H1 (cell line): ENCODE data around the gene CCR2. TPM values are rescaled to one million over a fixed set of nuclear protein-coding genes. Genes with fewer than 3 reads are reported as not detected.

Experiments used
- CTCF ChIA-PET: fragments of 300-600 bp; sonication (Branson Sonifier 250); formaldehyde crosslinking; loops from one replicate; lab custom pipeline; 2021; ENCODE audit not compliant: partially characterized antibody; lab: Charles Lee
- POLR2A ChIA-PET: fragments of 300-600 bp; sonication (Branson Sonifier 250); formaldehyde crosslinking; loops from one replicate; lab custom pipeline; 2021; ENCODE audit warnings: inconsistent platforms; ENCODE audit not compliant: partially characterized antibody; lab: Charles Lee
- DNase-seq, 2 experiments: peaks; one replicate each; pipeline versions ENCODE4 v3.0.0 to v3.0.0-alpha.2; 2010 to 2022; ENCODE audit warnings: low spot score in 2 of 2, low read depth in 1 of 2, mixed read lengths in 1 of 2
- FAIRE-seq: peaks from 2 replicates; lab custom pipeline; 2011; peaks lifted over from hg19 to GRCh38; lab: Jason Lieb, UNC
- H2AFZ ChIP-seq: 2 replicates; pipeline ENCODE4 v1.8.1; 2012; ENCODE audit warnings: low read length, inconsistent platforms
- H2AK5ac ChIP-seq: 2 replicates; pipeline ENCODE4 v1.6.1; 2013; ENCODE audit warnings: low read depth, low read length
- H2BK120ac ChIP-seq: replicated peaks from 2 replicates; pipeline ENCODE3; 2013; ENCODE audit warnings: low read depth, low read length, inconsistent platforms
- H2BK12ac ChIP-seq: 2 replicates; pipeline ENCODE4 v1.6.1; 2013; ENCODE audit warnings: low read depth, low read length
- H2BK15ac ChIP-seq: 2 replicates; pipeline ENCODE4 v1.6.1; 2013; ENCODE audit warnings: low read length
- H2BK20ac ChIP-seq: 2 replicates; pipeline ENCODE4 v1.6.1; 2013; ENCODE audit warnings: low read length
- H2BK5ac ChIP-seq: 2 replicates; pipeline ENCODE4 v1.6.1; 2013; ENCODE audit warnings: low read depth, low read length
- H3K14ac ChIP-seq: 2 replicates; pipeline ENCODE4 v1.6.1; 2013; ENCODE audit warnings: inconsistent platforms; ENCODE audit not compliant: insufficient read length
- H3K18ac ChIP-seq: 2 replicates; pipeline ENCODE4 v1.6.1; 2013; ENCODE audit warnings: low read length; ENCODE audit errors: extremely low read depth
- H3K23ac ChIP-seq: 2 replicates; pipeline ENCODE4 v1.6.1; 2013; ENCODE audit warnings: inconsistent platforms; ENCODE audit not compliant: insufficient read length
- H3K23me2 ChIP-seq: 2 replicates; pipeline ENCODE4 v1.6.1; 2013; ENCODE audit warnings: low read depth, low read length
- H3K27ac ChIP-seq: 2 replicates; pipeline ENCODE4 v1.6.1; 2011; ENCODE audit warnings: low read depth, low read length, inconsistent platforms
- H3K27me3 ChIP-seq, 4 experiments: replicated peaks in 1 of 4; 1 replicate in 1 of 4; 2 replicates in 3 of 4; pipeline versions ENCODE4 v1.6.1 to v1.8.1; 2011 to 2013; ENCODE audit warnings: low read length in 3 of 4, mild to moderate bottlenecking in 3 of 4, inconsistent platforms in 2 of 4, mixed read lengths in 2 of 4, moderate library complexity in 1 of 4; ENCODE audit not compliant: control insufficient read depth in 3 of 4, insufficient read depth in 3 of 4; ENCODE audit errors: extremely low read depth in 1 of 4
- H3K36me3 ChIP-seq, 4 experiments: 2 replicates each; pipeline versions ENCODE4 v1.6.1 to v1.8.1; 2011 to 2013; ENCODE audit warnings: mild to moderate bottlenecking in 4 of 4, low read length in 3 of 4, moderate library complexity in 2 of 4, control low read depth in 1 of 4, inconsistent platforms in 1 of 4; ENCODE audit not compliant: insufficient read depth in 4 of 4, control insufficient read depth in 2 of 4
- H3K4ac ChIP-seq: replicated peaks from 2 replicates; pipeline ENCODE3; 2013; ENCODE audit warnings: low read length, low read depth, mixed read lengths, inconsistent platforms; ENCODE audit not compliant: insufficient read length
- H3K4me1 ChIP-seq, 4 experiments: replicated peaks in 1 of 4; 1 replicate in 1 of 4; 2 replicates in 3 of 4; pipeline versions ENCODE4 v1.6.1 to v1.8.1; 2011 to 2013; ENCODE audit warnings: low read length in 3 of 4, inconsistent platforms in 2 of 4, mixed read lengths in 1 of 4; ENCODE audit not compliant: insufficient read depth in 4 of 4, control insufficient read depth in 3 of 4
- H3K4me2 ChIP-seq, 2 experiments: 2 replicates each; pipeline versions ENCODE4 v1.6.1 to v1.8.1; 2011 to 2013; ENCODE audit warnings: low read depth in 2 of 2, low read length in 2 of 2, control low read depth in 1 of 2, inconsistent platforms in 1 of 2, mild to moderate bottlenecking in 1 of 2; ENCODE audit not compliant: insufficient read depth in 1 of 2
- H3K4me3 ChIP-seq, 4 experiments: fragments of 200-600, 300-600 bp in 1 of 4; sonication (generic), shearing (Covaris generic), sonication (Bioruptor Twin) in 1 of 4; 2 replicates each; pipeline versions ENCODE4 v1.5.1 to v1.8.1; 2011 to 2016; ENCODE audit warnings: low read length in 4 of 4, low read depth in 3 of 4, control low read depth in 2 of 4, inconsistent platforms in 2 of 4, mild to moderate bottlenecking in 2 of 4, mixed read lengths in 1 of 4, moderate library complexity in 1 of 4; ENCODE audit not compliant: insufficient read depth in 2 of 4; ENCODE audit errors: extremely low read depth in 1 of 4
- H3K56ac ChIP-seq: replicated peaks from 2 replicates; pipeline ENCODE3; 2013; ENCODE audit warnings: low read depth, mild to moderate bottlenecking, mixed read lengths, low read length, inconsistent platforms; ENCODE audit not compliant: insufficient read length
- H3K79me1 ChIP-seq: 2 replicates; pipeline ENCODE4 v1.6.1; 2013; ENCODE audit warnings: low read depth, low read length, control low read depth
- H3K79me2 ChIP-seq, 2 experiments: 2 replicates each; pipeline versions ENCODE4 v1.6.1 to v1.8.1; 2012 to 2013; ENCODE audit warnings: low read length in 2 of 2, mild to moderate bottlenecking in 2 of 2, inconsistent platforms in 1 of 2; ENCODE audit not compliant: insufficient read depth in 2 of 2, control insufficient read depth in 1 of 2
- H3K9ac ChIP-seq, 4 experiments: replicated peaks in 1 of 4; 1 replicate in 1 of 4; 2 replicates in 3 of 4; pipeline versions ENCODE4 v1.6.1 to v1.8.1; 2011 to 2013; ENCODE audit warnings: low read depth in 3 of 4, low read length in 3 of 4, control low read depth in 2 of 4, mild to moderate bottlenecking in 2 of 4, moderate library complexity in 2 of 4, inconsistent platforms in 1 of 4; ENCODE audit errors: extremely low read depth in 1 of 4
- H3K9me3 ChIP-seq, 2 experiments: 2 replicates each; pipeline versions ENCODE4 v1.6.1 to v1.8.1; 2012 to 2013; ENCODE audit warnings: mild to moderate bottlenecking in 2 of 2, moderate library complexity in 2 of 2, control low read depth in 1 of 2, inconsistent platforms in 1 of 2, low read depth in 1 of 2, low read length in 1 of 2, mixed read lengths in 1 of 2; ENCODE audit not compliant: insufficient read depth in 2 of 2
- H4K20me1 ChIP-seq, 2 experiments: replicated peaks in 1 of 2; 2 replicates each; pipeline versions ENCODE3 to v1.8.1; 2011 to 2013; ENCODE audit warnings: inconsistent platforms in 2 of 2, low read length in 2 of 2, mild to moderate bottlenecking in 1 of 2; ENCODE audit not compliant: insufficient read depth in 2 of 2, control insufficient read depth in 1 of 2
- H4K5ac ChIP-seq: 2 replicates; pipeline ENCODE4 v1.6.1; 2013; ENCODE audit warnings: low read length, low read depth, mixed read lengths, inconsistent platforms; ENCODE audit not compliant: insufficient read length
- H4K8ac ChIP-seq: 2 replicates; pipeline ENCODE4 v1.8.0; 2013; ENCODE audit warnings: mild to moderate bottlenecking, moderate library complexity, low read length, inconsistent platforms; ENCODE audit not compliant: insufficient read depth; ENCODE audit errors: extremely low read depth
- H4K91ac ChIP-seq: replicated peaks from 2 replicates; pipeline ENCODE3; 2013; ENCODE audit warnings: low read length, mixed read lengths, inconsistent platforms; ENCODE audit not compliant: insufficient read length
- CHD2 ChIP-seq: IDR thresholded peaks from 2 replicates; pipeline ENCODE4 v1.6.1; 2012; ENCODE audit warnings: low read length, improper control_type of control experiment
- HDAC6 ChIP-seq: IDR thresholded peaks from one replicate; pipeline ENCODE4 v1.7.1; 2012; ENCODE audit warnings: low read depth, mild to moderate bottlenecking, inconsistent platforms, low read length, moderate library complexity
- KDM1A ChIP-seq: fragments of 200-600, 300-600 bp; sonication (generic); IDR thresholded peaks from 2 replicates; pipeline ENCODE4 v1.7.1; 2016; ENCODE audit warnings: mild to moderate bottlenecking, low read length, borderline replicate concordance
- KDM4A ChIP-seq: IDR thresholded peaks from one replicate; pipeline ENCODE4 v1.7.1; 2012; ENCODE audit warnings: low read depth, mild to moderate bottlenecking, moderate library complexity, low read length, inconsistent platforms; ENCODE audit not compliant: severe bottlenecking
- SP2 ChIP-seq: IDR thresholded peaks from 2 replicates; pipeline ENCODE4 v1.6.1; 2012; ENCODE audit warnings: mild to moderate bottlenecking, low read length, inconsistent platforms
- TEAD4 ChIP-seq: IDR thresholded peaks from 2 replicates; pipeline ENCODE4 v1.6.1; 2012; ENCODE audit warnings: low read depth, low read length, inconsistent platforms, mixed read lengths
- WGBS, 2 experiments: shearing (Covaris generic) in 1 of 2; methylation state at CpG; one replicate each; pipeline versions ENCODE4 v1.1.6 to v1.1.7; 2013 to 2015; ENCODE audit warnings: low lambda C conversion rate in 2 of 2, mixed read lengths in 2 of 2, inconsistent platforms in 1 of 2, low coverage in 1 of 2, missing lambda C conversion rate in 1 of 2; ENCODE audit not compliant: insufficient replicate concordance in 2 of 2, insufficient coverage in 1 of 2, insufficient read length in 1 of 2; ENCODE audit errors: extremely low coverage in 1 of 2, missing lambda C conversion rate in 1 of 2; 5-methylcytosine and 5-hydroxymethylcytosine counted together
- polyA plus RNA-seq, 7 experiments: library from polyadenylated mRNA; depleted of rRNA in 3 of 7; stranded (reverse) in 5 of 7; unstranded in 2 of 7; fragments of >200 nt in 5 of 7; fragments of 200-250 nt in 2 of 7; gene quantifications; 1 replicate in 5 of 7; 2 replicates in 1 of 7; 4 replicates in 1 of 7; pipeline versions ENCODE4 v1.2.1 to v1.2.3, GENCODE V29; 2011 to 2013; ENCODE audit warnings: missing spikeins in 2 of 7, mixed read lengths in 2 of 7
- total RNA-seq: library from RNA; stranded (reverse); fragmentation: NEBNext Ultra II Directional; extraction: Animal tissue kit (Norgen Biotek cat#: 25700); gene quantifications from 2 replicates; pipeline ENCODE4 v1.2.1, GENCODE V29; 2021

The CCR2 gene
- total and polyA plus RNA-seq, 2 of the 8 experiments (the other 6 are each of a cell fraction or from before 2014, with no cell fraction given) = not detected

GRCh38 chr3:46407970-46408369 is 54.1 kb downstream of the CCR2 start:
- Histone ChIP-seq H3K79me2 (no peaks in the 10 kb centered on the region), H3K23me2 (no peaks in the 10 kb centered on the region), H3K9me3 (no peaks in the 10 kb centered on the region), H3K4me3 (no peak overlapping the region), H3K4me2 (no peak overlapping the region), H3K79me1 (no peaks in the 10 kb centered on the region), H3K27me3 (no peaks in the 10 kb centered on the region; a peak in 1 of 7 replicates), H3K56ac (no peak overlapping the region), H3K27ac (no peak overlapping the region), H3K14ac (no peak overlapping the region), H2BK5ac (no peak overlapping the region), H3K36me3 (no peaks in the 10 kb centered on the region), H4K5ac (no peak overlapping the region), H4K20me1 (no peaks in the 10 kb centered on the region), H2AK5ac (no peak overlapping the region), H3K9ac (no peak overlapping the region), H3K18ac (no peak overlapping the region), H2BK15ac (no peak overlapping the region), H4K8ac (no peak overlapping the region), H3K4ac (no peak overlapping the region), H3K4me1 (no peaks in the 10 kb centered on the region), H2BK12ac (no peak overlapping the region), H2BK20ac (no peak overlapping the region), H3K23ac (no peak overlapping the region), H4K91ac (no peak overlapping the region), H2BK120ac (no peak overlapping the region), H2AFZ (no peak overlapping the region)
- TF ChIP-seq KDM4A = no peak
- no peak for TF ChIP-seq KDM1A
- TF ChIP-seq TEAD4 = no peak
- no peak for TF ChIP-seq HDAC6
- no peak for TF ChIP-seq CHD2
- TF ChIP-seq SP2 = no peak
- WGBS, 2 experiments = 91% methylated on average over 7 of the region's 7 CpGs; no CpG with 5 or more reads in 1 of the 2 experiments
- no peak for DNase-seq
- POLR2A ChIA-PET = no interaction called here
- CTCF ChIA-PET = interaction anchor here (1.1 to 5.3 kb wide), 9 partner anchors 10 to 330 kb away, joined by 3 to 31 read pairs (median 5); partner anchors contain the start of gene CCR1
- no peak for FAIRE-seq
